Astrocyte of the spinal cord (primary cell): ENCODE measurements around the gene IRX3.

ENCODE experiments used
- DNase-seq: peaks from one replicate; pipeline ENCODE4 v3.0.0; 2011; ENCODE audit warnings: low read depth, low spot score
- H3K4me3 ChIP-seq: 2 replicates; pipeline ENCODE4 v1.5.1; 2011; ENCODE audit warnings: low read depth, mild to moderate bottlenecking, low read length, moderate library complexity
- CTCF ChIP-seq: IDR thresholded peaks from 2 replicates; pipeline ENCODE4 v1.5.1; 2012; ENCODE audit warnings: low read depth, mild to moderate bottlenecking, low read length, inconsistent platforms
- in situ Hi-C: cut with HindIII; loops from 2 replicates; pipeline ENCODE4 v1.10.0; 2017; ENCODE audit warnings: low sequenced_read_pairs

The IRX3 gene

GRCh38 chr16:54283725-54284318 lies 2.8 kb downstream of the IRX3 start:
- H3K4me3 ChIP-seq = peak overlapping the region; percentile 64
- DNase-seq = no peak

GRCh38 chr16:54282928-54283724 lies 3.5 kb downstream of the IRX3 start:
- DNase-seq = no peak
- no peak for TF ChIP-seq CTCF
- in situ Hi-C loops = loop anchor here (25.0 kb wide), 1 partner anchor 654 kb away; the partner anchor contains the start of gene IRX5
- peak overlapping the region; percentile 64 for H3K4me3 ChIP-seq

More at GRCh38 chr16:54283725-54284318, 2.8 kb downstream of the IRX3 start:
- in situ Hi-C loops = loop anchor here (25.0 kb wide), 1 partner anchor 653 kb away; the partner anchor contains the start of gene IRX5
- TF ChIP-seq CTCF = no peak

GRCh38 chr16:54282202-54282927 lies 4.2 kb downstream of the IRX3 start:
- in situ Hi-C loops = loop anchor here (25.0 kb wide), 1 partner anchor 655 kb away; the partner anchor contains the start of gene IRX5
- TF ChIP-seq CTCF = peak; percentile 58
- peak; percentile 20 for DNase-seq
- no peak overlapping the region for H3K4me3 ChIP-seq

- no peak overlapping the region for H3K4me3 ChIP-seq
- DNase-seq = no peak
- in situ Hi-C loops = loop anchor here (25.0 kb wide), 1 partner anchor 656 kb away; the partner anchor contains the start of gene IRX5
- no peak for TF ChIP-seq CTCF
These were observed 4.9 kb downstream of the IRX3 start for GRCh38 chr16:54281535-54282201.

- in situ Hi-C loops = loop anchor here (25.0 kb wide), 1 partner anchor 657 kb away; the partner anchor contains the start of gene IRX5
These were observed 5.8 kb downstream of the IRX3 start for GRCh38 chr16:54280751-54281150.

More at GRCh38 chr16:54280751-54281150, 5.8 kb downstream of the IRX3 start:
- no peak overlapping the region for H3K4me3 ChIP-seq
- TF ChIP-seq CTCF = no peak
- peak; percentile 15 for DNase-seq
